ENCODE results near the gene SUPT20HL2.
"Not testable (repeated sequence)": the region's sequence is repeated elsewhere in the genome, so short reads cannot be mapped to it uniquely, and the experiment has no call there.

Gene SUPT20HL2

DNA sequence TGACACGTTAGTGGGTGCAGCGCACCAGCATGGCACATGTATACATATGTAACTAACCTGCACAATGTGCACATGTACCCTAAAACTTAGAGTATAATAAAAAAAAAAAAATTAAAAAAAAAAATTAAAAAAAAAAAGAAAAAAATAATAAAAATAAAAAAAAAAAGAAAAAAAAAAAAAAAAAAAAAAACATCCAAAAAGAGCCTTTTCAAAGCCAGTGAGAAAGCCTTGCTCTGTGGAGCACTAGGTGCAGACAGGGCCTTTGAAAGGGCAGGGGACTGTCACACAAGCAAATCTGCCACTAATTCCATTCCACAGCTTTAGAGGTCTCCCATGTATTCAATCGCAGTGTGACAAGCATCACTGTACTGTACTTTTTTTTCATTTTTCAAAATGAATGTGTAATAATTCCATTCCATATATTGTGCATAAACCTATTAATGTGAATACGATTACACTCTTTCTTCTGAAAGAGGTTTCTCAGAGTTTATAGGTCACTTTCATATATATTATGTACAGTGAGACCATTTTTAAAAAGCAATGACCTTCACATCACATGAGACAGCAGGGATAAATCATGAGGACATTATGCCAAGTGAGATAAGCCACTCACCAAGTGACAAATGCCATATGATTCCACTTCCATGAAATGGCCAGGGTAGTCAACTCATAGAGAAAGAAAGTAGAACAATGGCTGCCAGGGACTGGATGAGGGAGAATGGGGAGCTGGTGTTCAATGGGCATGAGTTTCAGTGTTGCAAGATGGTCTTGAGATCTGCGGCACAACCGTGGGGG is 4.1 kb downstream of the SUPT20HL2 start:
- not testable (repeated sequence) for DNase-seq (ENCODE audit: low spot score)

GRCh38 chrX:24308803-24309202 is 5.1 kb downstream of the SUPT20HL2 start:
- not testable (repeated sequence) for DNase-seq (ENCODE audit: low spot score)

GRCh38 chrX:24306440-24306839 is 7.4 kb downstream of the SUPT20HL2 start:
- DNase-seq (ENCODE audit: low spot score): no peak

DNA sequence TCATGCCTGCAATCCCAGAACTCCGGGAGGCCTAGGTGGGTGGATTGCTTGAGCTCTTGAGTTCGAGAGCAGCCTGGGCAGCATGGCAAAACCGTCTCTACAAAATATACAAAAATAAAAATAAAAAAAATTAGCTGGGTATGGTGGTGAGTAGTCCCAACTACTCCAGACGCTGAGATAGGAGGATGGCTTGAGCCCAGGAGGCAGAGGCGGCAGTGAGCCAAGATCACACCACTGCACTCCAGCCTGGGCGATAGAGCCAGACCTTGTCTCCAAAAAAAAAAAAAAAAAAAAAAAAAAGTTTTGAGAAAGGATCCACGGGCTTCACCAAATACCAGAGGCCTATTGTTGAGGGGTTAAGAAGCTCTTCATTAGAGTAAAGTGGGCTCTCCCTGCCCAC is 8.0 kb downstream of the SUPT20HL2 start:
- DNase-seq (ENCODE audit: low spot score): no peak

DNA sequence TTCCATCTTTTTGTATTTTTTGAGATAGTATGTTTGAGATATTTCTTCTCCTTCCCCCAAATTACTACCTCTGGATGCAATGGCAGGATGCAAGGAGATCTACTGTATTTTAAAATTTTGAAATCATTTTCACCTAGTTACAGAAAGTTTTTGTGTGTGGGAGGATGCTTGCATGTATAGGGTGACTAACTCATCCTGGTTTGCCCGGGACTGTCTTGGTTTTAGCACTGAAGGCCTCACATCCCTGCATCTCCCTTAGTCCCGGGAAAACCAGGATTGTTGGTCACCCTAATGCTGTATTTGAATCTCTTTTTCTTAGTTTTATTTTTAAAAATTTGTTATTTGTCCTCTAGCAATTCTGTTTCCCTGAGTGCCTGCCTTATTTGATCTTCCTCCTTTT is 12.1 kb downstream of the SUPT20HL2 start:
- no peak for DNase-seq (ENCODE audit: low spot score)

- DNase-seq (ENCODE audit: low spot score): no peak
Observed at GRCh38 chrX:24301060-24301459, 12.8 kb downstream of the SUPT20HL2 start.

DNA sequence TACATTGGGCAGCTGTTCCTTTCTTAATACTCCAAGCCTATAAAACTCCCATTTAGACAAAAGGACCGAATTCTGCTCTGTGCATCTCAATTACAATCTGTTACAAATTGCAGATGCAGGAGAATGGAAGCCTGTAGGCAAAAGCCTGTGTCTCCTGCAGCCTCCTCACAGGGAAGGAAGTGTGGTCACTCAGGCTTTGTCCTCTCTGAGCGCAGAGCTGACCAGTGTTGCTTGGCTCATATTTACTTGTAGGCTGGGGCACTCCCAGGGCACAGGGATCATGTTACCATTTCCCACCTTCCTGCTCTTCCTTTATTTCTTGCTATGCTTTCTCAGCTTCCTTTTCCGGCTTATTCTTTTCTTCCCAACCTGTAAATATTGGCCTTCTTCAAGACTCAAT is 15.7 kb downstream of the SUPT20HL2 start:
- DNase-seq (ENCODE audit: low spot score): no peak

DNA sequence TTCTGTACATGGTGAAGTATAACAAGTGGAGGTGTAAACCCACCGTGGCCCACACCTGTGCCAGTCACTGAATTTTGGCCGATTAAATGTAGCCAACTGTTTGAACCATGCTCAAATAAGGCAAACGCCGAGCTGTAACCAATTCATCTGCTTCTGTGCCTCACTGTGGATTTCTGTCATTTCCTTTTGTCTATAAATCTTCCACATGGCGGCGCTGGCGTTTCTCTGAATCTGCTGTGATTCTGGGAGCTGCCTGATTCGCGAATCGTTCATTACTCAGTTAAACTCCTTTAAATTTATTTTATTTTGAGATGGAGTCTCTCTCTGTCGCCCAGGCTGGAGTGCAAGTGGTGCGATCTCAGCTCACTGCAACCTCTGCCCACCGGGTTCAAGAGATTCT is 19.2 kb downstream of the SUPT20HL2 start:
- DNase-seq (ENCODE audit: low spot score): no peak

DNA sequence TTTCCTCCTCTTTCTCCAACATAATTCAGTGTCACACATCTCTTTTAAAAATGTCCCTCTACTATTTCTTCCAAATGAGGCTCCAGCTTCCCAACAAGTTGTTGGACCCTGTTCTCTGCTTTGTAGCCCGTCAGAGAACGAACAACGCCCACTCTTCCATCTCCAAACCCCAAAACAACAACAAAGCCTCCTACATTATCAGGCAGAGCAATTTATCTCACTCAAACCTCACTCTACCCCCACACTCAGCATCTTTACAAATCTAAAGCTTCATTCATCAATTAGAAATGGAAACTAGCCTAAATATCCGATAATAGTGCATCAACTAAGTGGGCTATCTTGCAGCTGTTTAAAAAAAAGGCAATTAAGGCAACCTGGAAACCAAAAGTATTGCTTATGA is 20.5 kb downstream of the SUPT20HL2 start:
- no peak for DNase-seq (ENCODE audit: low spot score)

- DNase-seq (ENCODE audit: low spot score): no peak
Observed at GRCh38 chrX:24292353-24292752, 21.5 kb downstream of the SUPT20HL2 start.

DNA sequence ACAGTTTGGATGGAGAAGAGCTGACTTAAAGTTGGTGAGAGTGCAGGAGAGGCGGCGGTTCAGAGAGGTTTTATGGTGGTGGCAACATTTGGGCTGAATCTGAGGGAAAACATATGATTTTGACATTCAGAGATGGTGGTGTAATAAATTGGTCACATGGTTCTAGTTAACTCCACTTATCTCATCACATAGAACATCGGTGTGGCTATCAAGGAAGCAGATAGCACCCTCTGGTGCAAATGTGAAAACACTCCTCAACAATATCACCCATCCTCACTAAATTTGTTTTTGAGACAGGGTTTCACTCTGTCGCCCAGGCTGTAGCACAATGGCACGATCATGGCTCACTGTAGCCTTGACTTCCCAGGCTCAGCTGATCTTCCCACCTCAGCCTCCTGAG is 28.8 kb downstream of the SUPT20HL2 start:
- no peak for DNase-seq (ENCODE audit: low spot score)

DNA sequence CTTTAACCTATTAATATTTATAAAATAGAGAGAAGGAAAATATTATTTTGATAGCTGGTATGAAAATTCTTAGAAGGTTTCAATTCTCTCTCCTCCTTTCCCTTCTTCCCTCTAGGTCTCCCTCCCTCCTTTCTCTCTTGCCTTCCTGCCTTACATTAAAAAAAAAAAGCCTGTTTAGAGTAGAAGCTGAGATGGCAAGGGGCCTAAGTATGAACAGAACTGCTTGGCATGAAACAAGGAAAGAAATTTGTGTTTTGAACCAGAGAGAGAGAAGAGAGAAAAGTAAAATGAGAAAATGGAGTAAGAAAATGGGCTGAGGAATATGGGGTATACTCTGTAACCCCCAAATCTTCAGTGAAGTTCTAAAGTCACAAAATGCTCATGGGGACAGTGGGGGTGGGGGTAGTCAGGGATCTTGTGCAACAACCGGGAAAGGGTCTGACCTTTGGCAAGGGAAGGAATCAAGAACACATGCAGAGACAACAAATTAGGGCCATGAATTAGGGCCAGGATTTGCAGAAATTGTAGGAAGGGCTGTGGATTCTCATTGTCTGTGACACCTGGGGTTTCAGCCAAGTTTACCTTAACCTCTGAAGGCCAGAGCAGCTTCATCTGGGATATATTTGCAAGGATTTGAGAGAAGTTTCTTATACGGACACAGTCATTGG is 30.6 kb downstream of the SUPT20HL2 start:
- DNase-seq (ENCODE audit: low spot score): no peak

GRCh38 chrX:24282381-24283126 is 31.3 kb downstream of the SUPT20HL2 start:
- no peak for DNase-seq (ENCODE audit: low spot score)

- no peak for DNase-seq (ENCODE audit: low spot score)
Observed at GRCh38 chrX:24277405-24277804, 36.5 kb downstream of the SUPT20HL2 start.

- no peak for DNase-seq (ENCODE audit: low spot score)
Observed at GRCh38 chrX:24276015-24276414, 37.9 kb downstream of the SUPT20HL2 start.

DNA sequence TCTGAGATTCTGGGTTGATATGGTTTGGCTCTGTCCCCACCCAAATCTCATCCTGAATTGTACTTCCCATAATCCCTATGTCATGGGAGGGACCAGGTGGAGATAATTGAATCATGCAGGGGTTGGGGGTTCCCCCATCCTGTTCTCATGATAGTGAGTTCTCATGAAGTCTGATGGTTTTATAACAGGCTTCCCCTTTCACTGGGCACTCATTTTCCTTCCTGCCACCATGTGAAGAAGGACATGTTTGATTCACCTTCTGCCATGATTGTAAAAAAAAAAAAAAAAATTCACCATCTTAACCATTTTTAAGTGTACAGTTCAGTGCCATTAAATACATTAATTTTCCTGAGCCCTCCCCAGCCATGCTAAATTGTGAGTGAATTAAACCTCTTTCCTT is 42.6 kb downstream of the SUPT20HL2 start:
- no peak for DNase-seq (ENCODE audit: low spot score)

DNA sequence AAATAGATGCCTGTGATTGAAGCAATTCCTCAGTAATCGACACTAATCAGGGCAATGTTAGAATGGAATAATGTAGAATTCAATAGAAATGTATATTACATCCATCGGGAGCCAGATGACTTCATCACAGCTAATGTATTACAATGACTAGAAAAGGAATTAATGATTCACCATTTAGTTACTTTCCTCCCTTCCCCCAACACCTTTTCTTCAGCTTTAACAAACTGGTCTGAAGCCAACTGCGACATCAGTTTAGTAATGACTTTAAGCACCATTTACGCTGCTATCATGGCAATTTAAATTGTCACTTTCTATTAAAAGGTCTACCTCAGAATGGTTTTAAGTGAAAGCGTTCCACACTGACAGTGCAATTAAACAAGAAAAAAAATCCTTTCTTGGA is 45.1 kb downstream of the SUPT20HL2 start:
- no peak for DNase-seq (ENCODE audit: low spot score)

DNA sequence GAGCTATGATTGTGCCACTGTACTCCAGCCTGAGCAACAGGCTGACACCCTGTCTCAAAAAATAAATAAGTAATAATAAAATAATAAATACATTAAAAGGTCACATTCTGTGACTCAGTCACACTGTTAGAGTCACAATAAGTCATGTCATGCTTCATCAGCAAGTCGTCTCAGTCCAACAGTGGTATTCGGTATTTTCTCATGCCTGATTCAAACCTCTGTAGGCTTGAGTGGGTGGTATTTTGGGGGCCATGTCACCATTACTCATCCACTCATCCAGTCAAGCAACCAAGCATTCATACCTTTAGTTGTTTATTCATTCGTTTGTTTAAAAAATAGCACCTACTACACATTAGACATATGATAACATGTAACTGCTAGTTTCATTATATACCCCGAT is 46.9 kb downstream of the SUPT20HL2 start:
- no peak for DNase-seq (ENCODE audit: low spot score)

DNA sequence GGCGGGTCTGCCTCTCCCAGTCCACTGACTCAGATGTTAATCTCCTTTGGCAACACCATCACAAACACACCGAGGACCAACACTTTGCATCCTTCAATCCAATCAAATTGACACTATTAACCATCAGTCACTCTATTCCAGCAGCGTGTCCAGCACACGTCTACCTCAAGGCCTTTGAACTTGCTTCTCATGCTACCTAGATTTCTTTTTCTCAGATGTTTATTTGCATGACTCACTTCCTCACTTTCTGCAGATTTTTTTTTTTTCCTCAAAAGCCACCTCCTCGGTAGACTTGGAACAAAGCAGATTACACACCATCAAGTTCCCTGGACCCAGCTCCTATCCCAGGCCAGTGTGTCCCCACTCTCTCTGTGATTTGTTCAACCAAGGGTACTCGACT is 49.5 kb downstream of the SUPT20HL2 start:
- DNase-seq (ENCODE audit: low spot score): no peak

DNA sequence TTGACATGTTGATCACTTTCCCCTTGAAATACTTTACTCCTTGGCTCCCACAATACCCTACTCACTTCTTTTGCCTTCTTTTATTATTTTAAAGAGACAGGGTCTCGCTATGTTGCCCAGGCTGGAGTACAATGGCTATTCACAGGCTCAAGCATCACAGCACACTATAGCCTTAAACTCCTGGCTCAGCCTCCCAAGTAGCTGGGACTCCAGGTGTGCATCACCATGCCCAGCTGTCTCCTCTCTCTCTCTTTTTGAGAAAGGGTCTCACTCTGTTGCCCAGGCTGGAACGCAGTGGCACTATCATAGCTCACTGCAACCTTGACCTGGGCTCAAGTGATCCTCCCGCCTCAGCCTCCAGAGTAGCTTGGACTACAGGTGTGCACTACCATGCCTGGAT is 51.6 kb downstream of the SUPT20HL2 start:
- DNase-seq (ENCODE audit: low spot score): no peak

All from LoVo (cell line).